ENCODE data around the gene FXYD1.
A peak's percentile ranks its signal among the peaks of the same experiment; 100 is the strongest.
"Not testable (repeated sequence)": the region's sequence is repeated elsewhere in the genome, so short reads cannot be mapped to it uniquely, and the experiment has no call there.

The FXYD1 gene

GRCh38 chr19:35125749-35126623 lies 12.6 kb upstream of the FXYD1 start:
- no peak for ATAC-seq

- no peak for ATAC-seq
Measured at GRCh38 chr19:35126624-35126959, 12.0 kb upstream of the FXYD1 start.

DNA sequence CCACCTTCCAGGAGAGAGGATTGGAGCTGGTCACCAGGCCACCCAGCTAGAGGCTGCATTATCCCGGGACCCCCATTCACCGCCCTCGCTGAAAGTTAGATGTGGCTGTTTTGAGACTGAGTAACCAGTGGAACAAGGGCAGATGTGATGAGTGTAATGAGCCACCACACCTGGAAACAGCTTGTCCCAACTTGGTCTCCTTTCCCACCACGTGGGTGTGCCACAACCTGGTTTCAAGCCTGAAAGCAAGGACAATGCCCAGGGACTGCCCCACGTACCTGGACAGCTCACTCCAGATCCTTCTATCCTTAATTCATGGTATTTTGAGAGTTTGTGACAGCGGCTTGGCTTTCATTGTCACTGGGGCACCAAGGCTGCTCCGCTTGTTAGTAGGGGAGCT lies 10.8 kb upstream of the FXYD1 start:
- ATAC-seq = no peak

- ATAC-seq = no peak
Measured at GRCh38 chr19:35128398-35129057, 10.1 kb upstream of the FXYD1 start.

GRCh38 chr19:35129724-35130274 lies 8.8 kb upstream of the FXYD1 start:
- ATAC-seq = not testable (repeated sequence)

GRCh38 chr19:35130761-35131720 lies 7.6 kb upstream of the FXYD1 start:
- no peak for ATAC-seq

DNA sequence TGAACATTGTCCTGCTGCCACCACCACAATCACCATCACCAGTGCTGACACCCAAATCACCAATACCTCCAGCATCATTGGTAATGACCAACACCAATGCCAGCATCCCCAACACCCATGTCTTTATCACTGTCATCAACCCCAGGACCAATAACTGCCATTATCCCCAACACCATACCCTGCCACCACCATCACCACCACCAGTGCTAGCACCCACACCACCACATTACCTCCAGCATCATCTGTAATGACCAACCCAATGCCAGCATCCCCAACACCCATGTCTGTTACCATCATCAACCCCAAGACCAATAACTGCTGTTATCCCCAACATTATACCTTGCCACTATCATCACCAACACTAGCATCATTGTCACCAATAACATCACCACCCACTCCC lies 6.4 kb upstream of the FXYD1 start:
- no peak for ATAC-seq

DNA sequence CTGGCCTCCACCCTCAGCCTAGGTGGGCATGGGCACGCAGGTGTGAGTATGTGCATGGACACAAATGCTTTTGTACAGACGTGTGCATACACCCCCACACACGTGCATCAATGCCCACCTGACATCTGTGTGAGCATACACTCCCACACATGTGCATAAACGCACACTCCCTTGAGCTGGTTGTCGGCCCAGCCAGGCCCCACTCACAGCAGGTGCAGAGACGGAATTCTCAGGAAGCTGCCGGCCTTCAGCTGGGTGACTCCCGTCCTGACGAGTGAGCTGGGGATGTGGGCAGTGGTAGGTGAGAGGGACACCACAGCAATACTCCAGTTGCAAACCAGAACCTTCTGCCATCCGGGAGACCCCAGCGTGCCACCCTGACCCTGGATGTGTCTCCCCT lies 4.8 kb upstream of the FXYD1 start:
- no peak for ATAC-seq

DNA sequence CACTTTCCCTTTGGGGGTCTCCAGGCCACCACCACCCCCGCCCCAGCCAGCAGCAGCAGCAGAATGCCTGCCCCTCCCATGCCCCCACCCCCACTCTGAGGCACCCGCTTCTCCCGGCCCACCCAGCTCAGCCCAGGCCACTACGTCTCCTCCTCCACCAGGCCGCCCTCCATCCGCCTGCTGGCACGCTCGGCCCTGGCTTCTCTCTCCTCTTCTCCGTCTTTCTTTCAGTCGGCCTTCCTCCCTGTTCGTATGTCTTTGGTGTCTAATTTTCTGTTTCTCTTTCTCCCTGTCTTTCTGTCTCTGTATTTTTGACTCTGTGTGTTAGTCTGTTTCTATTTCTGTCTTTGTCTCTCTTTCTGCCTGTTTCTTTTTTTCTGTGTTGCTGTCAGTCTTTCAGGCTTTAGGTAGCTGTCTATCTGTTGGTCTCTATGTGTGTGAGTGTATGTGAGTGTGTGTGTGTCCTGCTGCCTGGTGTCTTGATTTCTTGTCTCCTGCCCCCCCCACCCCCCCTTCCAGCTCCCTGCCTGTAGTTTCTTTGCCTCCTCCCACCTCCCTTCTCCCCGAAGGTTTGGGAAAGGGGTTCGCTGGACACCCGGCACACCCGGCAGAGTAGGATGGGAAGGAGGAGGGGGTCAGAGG lies 3.9 kb upstream of the FXYD1 start, which contains the start of gene LGI4:
Gene LGI4, minus strand, starts transcription at position 459 of the 642 bp plus-strand sequence. Its CDS starts 379 bp downstream, at position 80.
- no peak for ATAC-seq

DNA sequence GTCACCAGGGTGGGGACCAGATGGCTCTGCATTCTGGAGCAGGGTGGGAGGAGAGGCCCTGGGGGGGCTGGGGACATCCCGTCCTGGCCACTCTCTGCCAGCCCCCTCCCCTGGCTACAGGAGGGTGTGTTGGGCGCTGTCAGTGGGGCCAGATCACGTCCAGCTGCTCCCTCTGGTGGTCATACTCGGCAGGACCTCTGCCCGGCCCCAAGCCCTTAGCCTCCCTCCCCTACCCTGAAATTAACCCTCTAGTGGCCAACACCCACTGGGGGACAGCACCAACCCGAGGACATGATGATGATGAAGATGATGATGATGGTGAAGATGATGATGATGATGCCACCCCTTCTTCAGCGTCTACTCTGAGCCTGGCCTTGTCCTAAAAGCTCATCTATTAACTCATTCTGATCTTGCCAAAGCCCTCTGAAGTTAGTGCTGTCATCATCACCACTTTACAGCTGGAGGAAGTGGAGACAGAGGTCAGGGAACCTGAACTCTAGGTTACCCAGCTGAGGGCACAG lies 3.2 kb upstream of the FXYD1 start:
- peak; percentile 76 to 81 for ATAC-seq

GRCh38 chr19:35136231-35136630 lies 2.4 kb upstream of the FXYD1 start:
- no peak for ATAC-seq

GRCh38 chr19:35136977-35137702 lies 1.5 kb upstream of the FXYD1 start:
- no peak for ATAC-seq

GRCh38 chr19:35140207-35140961 lies 1.8 kb downstream of the FXYD1 start:
- no peak for ATAC-seq

DNA sequence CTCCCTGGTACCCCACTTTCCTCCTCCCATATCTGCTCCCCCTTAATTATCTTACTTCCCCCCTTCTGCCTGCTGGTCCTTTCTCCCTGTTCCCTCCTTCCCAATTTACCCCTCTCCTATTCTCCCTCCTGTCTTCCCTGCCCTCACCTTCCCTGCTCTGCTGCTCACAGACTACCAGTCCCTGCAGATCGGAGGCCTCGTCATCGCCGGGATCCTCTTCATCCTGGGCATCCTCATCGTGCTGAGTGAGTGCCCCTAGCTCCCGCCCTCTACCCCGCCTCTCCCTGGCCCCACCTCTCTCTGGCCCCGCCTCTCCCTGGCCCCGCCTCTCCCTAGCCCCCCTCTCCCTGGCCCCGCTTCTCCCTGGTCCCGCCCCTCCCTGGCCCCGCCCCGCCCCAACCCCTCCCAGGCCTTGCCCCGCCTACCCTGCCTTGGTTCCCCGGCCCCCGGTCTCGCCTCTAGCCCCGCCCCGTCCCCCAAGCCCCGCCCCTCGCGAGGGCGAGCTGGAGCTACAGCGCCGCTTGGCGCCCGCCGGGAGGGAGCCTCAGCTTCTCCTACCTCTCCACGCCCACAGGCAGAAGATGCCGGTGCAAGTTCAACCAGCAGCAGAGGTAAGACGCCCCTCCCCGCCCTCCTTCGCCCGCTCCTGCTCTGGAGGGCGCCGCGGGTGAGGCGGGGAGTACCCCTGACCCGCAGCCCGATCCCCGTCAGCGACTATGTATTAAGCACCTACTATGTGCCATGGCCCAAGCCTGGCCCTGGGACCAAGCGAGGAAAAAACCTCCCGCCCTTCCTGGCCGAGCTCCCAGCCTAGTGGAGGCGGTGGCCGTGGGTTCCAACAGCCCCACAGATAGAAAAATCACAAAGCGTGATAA lies 2.6 kb downstream of the FXYD1 start:
- ATAC-seq = peak; percentile 85

DNA sequence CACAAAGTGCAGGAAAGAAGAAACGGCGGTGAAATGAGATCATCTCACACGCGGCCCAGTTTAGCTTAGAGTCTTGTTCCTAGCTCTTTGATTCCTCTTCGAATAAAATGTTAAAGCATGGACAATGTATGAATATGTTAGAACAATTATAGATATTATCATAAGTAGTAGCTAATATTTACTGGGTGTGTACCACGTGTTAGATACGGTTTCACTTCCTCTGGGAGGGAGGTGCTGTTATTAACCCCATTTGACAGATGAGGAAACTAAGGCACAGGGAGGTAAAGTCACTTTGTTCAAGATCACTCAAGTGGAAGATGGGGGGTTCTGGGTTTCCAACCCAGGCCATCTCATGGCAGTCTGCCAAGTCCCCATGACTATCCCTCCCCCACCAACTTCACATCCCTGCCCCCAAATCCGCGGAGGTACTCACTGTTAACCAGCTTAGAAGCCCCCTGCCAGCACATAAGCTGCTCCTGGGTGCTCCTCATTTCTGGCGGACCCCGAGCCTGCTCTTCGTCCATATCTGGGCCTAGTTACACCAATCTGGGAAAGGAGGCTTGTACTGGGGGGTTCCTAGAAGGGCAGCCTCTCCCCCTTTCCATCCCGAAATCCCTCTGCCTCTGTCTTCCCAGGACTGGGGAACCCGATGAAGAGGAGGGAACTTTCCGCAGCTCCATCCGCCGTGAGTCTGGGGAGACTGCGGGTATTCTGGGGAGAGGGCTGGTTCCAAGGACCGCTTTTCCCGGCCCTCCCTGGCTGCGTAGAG lies 3.4 kb downstream of the FXYD1 start:
- ATAC-seq = no peak

- peak in 1 of 2 donors; percentile 9 for ATAC-seq
Measured at GRCh38 chr19:35142606-35143230, 4.1 kb downstream of the FXYD1 start.

DNA sequence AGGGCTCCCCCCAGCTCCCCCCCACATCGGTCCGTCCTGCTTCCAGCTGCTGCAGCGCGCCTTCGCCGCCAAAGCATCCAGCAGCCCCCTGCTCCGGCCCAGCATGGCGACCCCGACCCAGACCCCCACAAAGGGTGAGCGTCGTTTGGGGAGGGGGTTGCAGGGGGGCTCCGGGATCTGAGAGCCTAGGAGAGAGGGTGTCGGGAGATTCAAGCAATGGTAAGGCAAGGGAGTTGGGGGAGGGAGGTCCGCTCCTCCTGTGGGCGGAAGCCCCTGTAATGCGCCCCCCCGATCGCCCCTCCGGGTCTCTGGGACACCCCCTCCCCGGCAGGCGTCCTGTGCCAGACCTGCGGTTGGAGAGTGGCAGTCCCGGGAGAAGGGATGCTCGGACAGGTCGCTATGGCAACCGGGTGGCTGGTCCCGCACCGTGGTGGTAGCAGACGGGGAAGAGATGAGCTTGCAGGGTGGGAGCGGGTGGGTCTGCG lies 4.6 kb downstream of the FXYD1 start, which contains the start of gene FXYD7:
Gene FXYD7, plus strand, starts transcription at position 25 of the 485 bp plus-strand sequence. Its CDS starts 79 bp downstream, at position 104.
- ATAC-seq = no peak

- ATAC-seq = no peak
Measured at GRCh38 chr19:35143818-35144217, 5.2 kb downstream of the FXYD1 start.

Measured in activated CD4-positive, CD25-positive, alpha-beta regulatory T cell treated with anti-CD3 and anti-CD28 coated beads, Interleukin-2, amount 50 U/mL, for 24 hours (primary cell).